Suppressor macrophage treated with lipopolysaccharide for 4 hours (primary cell): ENCODE measurements around the gene BRME1.
"Not testable (repeated sequence)": the region's sequence is repeated elsewhere in the genome, so short reads cannot be mapped to it uniquely, and the experiment has no call there.

Experiments used
- DNase-seq: peaks from one replicate; pipeline ENCODE4 v3.0.0-alpha.2; 2020

Gene BRME1

GRCh38 chr19:13864667-13865570, 41.0 kb downstream of the BRME1 start:
- DNase-seq: no peak

GRCh38 chr19:13864046-13864666, 41.8 kb downstream of the BRME1 start:
- DNase-seq: no peak

- DNase-seq: peak; percentile 91
Measured at GRCh38 chr19:13861714-13862531, 44.0 kb downstream of the BRME1 start.

DNA sequence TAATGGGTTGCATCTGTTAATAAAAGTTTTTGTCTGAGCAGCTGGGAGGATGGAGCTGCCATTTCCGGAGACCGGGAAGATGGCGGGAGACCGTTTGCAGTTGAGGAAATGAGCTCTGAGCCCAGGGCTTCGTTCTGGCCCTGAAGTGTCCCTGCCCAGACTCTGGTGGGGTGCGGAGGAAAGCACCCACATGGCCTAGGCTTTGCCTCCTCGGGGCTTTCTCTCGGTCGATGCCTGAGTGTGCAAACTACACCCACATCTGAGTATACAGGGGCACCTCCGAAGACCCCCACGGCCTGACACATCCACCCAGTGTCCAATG, 44.6 kb downstream of the BRME1 start:
- DNase-seq: no peak

GRCh38 chr19:13860679-13861391, 45.1 kb downstream of the BRME1 start:
- DNase-seq: no peak

DNA sequence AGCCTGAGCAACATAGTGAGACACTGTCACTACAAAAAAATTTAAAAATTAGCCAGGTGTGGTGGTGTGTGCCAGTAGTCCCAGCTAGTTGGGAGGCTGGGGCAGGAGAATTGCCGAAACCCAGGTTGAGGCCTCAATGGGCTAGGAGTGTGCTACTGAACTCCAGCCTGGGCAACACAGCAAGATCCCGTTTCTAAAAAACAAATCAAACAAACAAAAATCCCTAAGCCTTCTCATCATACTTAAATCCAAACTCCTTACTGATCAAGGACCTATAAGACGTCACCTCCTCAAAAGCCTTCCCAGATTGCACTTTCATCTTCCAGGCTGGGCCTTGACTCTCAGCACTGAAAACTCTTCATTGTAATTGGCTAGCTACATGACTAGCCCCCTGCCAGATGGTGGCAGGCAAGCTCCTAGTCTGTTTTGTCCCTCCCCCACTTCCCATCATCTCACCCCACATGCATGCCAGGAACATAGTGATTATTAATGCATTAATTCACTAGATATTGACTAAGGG, 46.5 kb downstream of the BRME1 start:
- DNase-seq: peak; percentile 42

GRCh38 chr19:13856497-13856896, 49.4 kb downstream of the BRME1 start:
- no peak for DNase-seq

DNA sequence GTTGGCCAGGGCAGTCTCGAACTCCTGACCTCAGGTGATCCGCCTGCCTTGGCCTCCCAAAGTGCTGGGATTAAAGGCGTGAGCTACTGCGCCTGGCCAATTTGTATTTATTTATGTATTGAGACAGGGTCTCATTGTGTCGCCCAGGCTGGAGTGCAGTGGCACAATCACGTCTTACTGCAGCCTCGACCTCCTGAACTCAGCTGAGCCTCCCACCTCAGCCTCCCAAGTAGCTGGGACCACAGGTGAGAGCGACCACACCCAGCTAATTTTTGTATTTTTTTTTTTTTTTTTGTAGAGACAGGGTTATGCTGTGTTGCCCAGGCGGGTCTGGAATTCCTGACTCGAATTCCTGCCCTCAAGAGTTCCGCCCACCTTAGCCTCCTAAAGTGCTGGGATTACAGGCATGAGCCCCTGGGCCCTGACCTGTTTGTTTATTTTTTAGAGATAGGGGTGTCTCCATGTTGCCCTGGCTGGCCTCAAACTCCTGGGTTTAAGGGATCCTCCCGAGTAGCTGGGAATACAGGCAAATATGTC, 53.7 kb downstream of the BRME1 start:
- DNase-seq: not testable (repeated sequence)

- DNase-seq: not testable (repeated sequence)
Measured at GRCh38 chr19:13851734-13852114, 54.2 kb downstream of the BRME1 start.

GRCh38 chr19:13850910-13851733, 54.8 kb downstream of the BRME1 start:
- DNase-seq: peak; percentile 85

- peak; percentile 92 for DNase-seq
Measured at GRCh38 chr19:13849991-13850909, 55.7 kb downstream of the BRME1 start.

- DNase-seq: no peak
Measured at GRCh38 chr19:13848798-13849676, 56.9 kb downstream of the BRME1 start.

DNA sequence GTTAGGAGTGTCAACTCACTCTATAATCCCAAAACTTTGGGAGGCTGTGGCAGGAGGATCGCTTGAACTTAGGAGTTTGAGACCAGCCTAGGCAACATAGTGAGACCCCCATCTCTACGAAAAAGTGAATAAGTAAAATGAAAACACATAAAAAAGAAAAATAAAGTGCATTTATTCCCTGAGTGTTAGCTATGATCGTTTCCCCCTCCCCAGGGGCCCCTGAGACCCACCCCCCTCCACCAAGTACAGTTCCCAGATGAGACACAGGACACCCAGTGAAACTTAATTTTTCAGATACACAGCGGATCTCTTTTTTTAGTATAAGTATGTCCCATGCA, 57.6 kb downstream of the BRME1 start:
- DNase-seq: no peak

DNA sequence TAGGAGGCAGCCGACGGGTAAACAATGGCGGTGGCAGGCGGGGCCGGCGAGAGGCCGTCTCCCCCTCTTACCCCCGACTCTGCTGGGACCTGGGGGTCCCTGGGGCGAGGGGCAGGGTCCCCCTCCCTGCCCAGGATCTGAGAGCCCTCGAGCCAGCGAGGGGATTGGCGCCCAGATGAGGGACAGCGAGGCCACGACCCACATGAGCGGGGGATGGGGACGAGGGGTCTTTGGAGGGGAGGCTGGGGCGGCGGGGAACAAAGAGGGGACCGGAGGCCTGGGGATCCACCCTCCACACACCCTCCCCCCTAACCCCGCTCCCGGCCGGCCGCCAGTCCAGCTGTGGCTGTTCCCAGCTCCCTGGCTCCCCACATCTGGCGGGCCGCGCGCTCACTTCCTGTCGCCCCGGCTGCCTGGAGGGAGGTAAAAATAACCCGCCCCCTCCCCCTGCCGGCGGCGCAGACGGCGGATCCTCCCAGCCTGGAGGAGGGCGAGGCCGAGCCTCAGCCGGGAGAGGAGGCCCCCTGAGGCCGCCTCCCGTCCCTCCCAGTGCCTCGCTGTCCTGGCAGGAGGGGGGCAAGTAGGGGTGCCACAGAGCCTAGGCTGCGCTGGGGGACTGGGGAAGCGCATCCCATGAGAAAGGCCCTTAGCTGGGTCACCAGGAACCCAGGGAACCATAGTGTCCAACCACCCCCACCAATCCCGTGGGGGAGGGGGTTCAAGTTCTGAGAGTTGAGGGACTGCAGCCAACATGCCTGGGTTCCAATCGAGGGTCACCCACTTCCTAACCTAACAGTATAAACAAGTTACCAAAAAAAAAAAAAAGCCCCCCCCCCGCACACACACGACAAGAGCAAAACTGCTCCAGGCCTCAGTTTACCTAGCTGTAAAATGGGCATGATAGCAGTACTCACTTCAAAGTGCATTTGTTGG, 58.2 kb downstream of the BRME1 start:
- peak; percentile 85 for DNase-seq

- DNase-seq: peak; percentile 91
Measured at GRCh38 chr19:13846557-13847406, 59.1 kb downstream of the BRME1 start.

DNA sequence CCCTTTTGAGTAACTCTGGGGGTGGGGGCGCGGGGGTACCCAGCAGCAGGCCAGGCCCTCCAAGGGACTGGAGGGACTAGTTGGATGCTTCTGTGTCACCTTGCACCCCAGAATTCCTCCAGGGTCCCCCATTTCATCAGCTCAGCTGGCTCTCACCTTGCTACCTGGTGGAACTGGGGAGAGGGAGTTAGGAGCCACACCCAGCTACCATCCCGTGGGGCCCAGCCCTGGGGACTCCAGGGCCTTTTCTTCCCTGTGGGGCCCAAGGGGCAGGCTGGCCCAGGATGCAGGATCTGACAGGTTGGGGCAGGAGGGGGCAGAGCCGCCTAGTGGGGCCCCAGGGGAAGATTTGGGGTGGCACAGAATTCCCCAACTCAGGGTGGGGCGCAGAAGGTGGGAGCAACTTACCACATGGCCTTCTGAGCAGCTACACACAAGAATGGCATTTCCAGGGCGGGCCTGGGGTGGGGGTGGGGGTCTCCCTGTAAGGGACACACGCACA, 61.7 kb downstream of the BRME1 start:
- no peak for DNase-seq
